GM21576 (cell line): ENCODE data around the gene COLEC12.

Experiments used
- ATAC-seq: cut with Tn5 transposase; IDR thresholded peaks from one replicate; pipeline ENCODE4 v1.9.1; 2021; ENCODE audit warnings: mild to moderate bottlenecking, moderate library complexity; ENCODE audit not compliant: unreplicated experiment

The COLEC12 gene

GRCh38 chr18:392928-393573 is 107.5 kb downstream of the COLEC12 start:
- no peak for ATAC-seq

DNA sequence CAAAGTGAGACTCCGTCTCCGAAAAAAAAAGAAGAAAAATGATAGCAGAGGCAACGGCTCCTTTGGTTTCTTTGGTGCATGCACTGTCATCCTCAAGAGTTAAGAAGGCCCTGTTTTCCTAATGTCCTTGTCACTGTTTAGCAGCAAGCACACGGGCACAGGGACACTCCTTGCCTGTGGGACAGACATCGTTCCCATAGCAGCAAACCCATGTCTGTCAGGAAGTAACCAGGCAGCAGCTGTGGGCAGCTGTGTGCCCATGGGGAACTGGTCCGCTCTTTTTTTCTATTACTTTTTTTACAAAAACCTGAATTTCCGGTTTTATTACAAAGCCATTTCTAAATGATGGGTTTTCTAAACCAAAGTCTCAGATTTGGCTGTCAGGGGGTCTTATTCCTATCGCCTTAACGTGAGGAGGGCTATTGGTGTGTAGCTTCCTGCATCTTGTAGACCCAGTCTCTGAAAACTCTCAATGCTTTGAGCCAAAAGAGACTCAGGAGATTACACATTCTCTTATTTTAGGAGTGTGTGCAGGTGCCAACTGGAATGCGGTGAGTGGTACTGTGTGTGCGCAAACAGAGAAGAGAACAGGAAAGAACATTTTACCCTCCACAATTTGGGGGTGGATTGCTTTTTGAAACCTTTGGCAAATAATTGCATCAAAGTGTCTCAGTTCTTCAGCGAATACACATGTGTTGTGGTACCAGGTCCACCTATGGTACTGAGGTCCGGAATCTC is 109.6 kb downstream of the COLEC12 start:
- ATAC-seq: no peak

GRCh38 chr18:389658-390357 is 110.7 kb downstream of the COLEC12 start:
- ATAC-seq: no peak

- no peak for ATAC-seq
Observed at GRCh38 chr18:388200-388599, 112.3 kb downstream of the COLEC12 start.

GRCh38 chr18:386994-387393 is 113.5 kb downstream of the COLEC12 start:
- ATAC-seq: no peak

DNA sequence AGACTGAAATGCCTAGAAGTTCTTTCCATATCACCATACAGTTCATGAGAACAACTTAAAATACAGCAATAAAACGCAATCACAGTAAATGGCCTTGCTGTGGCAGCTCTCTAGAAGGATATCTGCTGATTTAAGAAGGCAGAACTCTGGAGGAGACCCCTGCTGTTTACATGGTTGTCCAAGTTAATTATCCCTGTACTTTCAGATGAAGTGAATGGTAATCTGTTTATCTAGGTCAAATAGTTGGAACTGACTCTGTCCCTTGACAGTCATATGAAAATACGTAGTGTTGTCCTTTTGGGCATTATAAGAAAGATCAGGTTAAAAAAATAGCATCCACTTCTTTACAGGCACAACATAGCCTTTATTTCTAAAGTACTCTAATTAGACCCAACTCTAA is 115.6 kb downstream of the COLEC12 start:
- no peak for ATAC-seq

DNA sequence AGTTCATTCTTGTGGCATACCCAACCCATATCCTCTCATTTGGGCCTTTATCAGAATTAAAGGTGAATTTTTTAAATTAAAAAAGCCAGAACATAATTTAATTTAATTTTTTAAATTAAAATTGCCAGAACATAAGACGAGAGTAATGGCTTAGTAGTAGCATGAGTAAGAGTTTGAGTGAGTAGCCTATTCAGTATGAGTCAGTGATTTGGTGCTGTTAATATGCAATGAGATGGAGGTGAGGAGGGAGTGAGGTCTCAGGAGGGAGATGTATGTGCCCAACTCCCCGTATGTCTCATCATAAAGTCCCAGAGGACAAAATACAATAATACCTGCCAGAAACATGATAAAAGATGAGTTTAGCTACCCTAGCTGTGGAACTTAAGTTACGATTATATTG is 117.4 kb downstream of the COLEC12 start:
- ATAC-seq: no peak

GRCh38 chr18:382423-382984 is 118.0 kb downstream of the COLEC12 start:
- ATAC-seq: no peak

DNA sequence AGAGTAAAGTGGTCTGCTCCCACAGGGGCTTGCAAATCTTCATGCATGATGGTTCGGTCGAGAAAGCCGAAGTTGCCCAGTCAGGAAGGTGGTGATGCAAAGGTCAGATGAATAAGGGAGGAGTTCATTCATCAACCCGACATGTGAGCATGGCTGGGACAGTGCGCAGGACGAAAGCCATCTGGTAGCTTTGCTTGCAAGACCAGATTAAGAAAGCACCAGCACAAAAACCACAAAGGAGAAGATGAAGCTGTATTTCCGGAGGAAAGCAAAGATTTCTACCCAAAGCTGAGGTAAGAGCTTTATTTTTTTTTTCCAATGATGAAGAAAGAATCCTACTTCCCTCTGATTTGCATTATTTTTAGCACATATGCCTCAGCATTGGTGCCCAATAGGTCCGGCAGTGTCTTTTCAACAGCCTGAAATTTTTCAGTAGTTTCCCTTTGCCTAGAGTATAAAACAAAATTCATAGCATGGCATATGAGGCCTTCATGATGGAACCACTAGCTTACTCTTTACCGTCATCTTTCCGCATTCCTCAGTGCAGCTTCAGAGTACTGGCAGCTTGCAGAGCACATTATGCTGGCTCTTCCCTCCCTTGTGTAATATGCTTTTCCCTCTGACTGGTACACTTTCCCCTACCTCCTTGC is 120.7 kb downstream of the COLEC12 start:
- no peak for ATAC-seq

- no peak for ATAC-seq
Observed at GRCh38 chr18:378079-378478, 122.4 kb downstream of the COLEC12 start.

DNA sequence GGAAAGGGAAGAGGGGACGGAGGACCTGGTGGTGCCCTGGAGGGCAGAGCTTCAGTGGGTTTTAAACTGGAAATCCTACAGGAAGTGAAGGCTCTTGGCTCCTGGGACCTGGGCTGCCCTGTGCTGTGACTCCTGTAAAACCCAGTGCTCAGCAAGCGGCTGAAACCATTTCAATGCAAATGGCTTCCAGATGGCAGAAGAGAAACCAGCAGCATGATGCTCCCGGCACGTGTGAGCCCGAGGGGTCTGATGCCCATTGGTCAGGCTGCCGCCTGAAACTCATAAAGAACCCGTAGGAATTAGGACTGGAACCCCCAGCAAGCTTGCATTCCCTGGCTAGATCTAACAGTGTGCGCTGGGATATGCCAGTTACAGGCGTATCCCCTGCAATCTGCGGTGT is 123.4 kb downstream of the COLEC12 start:
- ATAC-seq: no peak

DNA sequence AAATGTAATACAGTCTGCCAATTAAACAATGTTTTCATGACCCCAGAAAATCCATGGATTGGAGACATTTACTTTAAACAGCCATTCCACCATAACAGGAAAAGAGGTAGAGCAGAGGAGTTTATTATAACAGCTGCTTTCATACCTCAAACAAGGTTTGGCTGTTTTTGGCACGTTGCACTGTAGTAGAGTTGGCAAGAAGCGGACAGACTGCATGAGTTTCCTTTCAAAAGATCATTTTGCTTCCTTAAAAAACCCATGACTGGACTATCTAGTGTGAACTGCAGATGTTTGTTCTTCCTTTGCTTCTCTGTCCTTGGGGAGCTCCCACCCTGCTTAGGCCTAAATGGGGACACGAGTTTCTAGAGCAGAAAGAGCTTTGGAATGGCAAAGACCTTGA is 124.2 kb downstream of the COLEC12 start:
- no peak for ATAC-seq

DNA sequence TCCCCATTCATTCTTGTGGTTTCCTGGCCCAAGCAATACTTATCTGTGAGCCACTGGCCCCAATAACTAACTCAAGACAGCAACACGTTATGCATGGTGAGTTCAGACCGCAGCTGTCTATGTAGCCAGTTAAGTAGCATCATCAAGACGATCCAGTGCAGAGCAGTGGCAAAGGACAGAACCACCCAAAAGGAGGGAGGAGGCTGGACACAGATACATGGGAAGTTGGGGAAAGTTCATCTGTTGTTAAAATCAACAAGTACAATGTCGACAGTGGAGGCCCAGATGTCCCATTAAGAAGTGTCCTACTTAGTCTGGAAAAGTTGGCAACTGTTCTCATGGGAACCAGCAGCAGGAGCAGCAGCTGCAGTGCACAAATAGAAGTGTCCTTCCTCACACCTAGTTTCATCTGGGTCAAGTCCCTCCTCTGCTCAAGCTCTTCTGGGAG is 125.8 kb downstream of the COLEC12 start:
- peak; percentile 72 for ATAC-seq

- no peak for ATAC-seq
Observed at GRCh38 chr18:373780-374179, 126.7 kb downstream of the COLEC12 start.

GRCh38 chr18:371609-371982 is 128.9 kb downstream of the COLEC12 start:
- no peak for ATAC-seq

- no peak for ATAC-seq
Observed at GRCh38 chr18:370751-371608, 129.5 kb downstream of the COLEC12 start.

- ATAC-seq: no peak
Observed at GRCh38 chr18:369224-370015, 131.1 kb downstream of the COLEC12 start.

DNA sequence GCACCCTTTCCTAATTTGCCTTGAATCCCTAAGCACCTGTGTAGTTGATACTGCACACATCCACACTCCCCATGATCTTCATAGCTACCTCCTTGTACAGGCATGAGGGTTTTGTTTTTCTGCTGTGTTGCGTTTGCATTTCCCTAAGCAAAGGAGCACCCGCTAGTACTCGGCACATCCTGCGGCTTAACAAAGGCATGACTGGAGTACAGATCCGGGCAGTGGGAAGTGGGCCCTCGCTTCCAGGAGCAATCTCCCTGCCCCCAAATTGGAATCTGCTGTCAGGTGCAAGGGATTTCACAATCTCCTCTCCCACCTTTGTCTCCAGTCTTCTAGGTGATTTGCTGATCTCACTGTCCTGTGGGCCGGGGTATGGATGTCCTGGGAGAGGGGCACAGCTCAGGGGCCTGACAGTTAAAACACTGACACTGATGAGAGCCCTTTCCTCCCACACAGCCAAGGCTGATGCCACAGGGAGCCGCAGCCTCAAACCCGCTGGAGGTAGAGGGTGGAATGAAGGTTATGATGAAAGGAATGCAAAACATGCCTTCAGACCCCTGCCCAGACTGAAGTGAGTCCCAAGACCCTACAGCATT is 133.9 kb downstream of the COLEC12 start:
- ATAC-seq: no peak

GRCh38 chr18:365651-366050 is 134.8 kb downstream of the COLEC12 start:
- no peak for ATAC-seq
